HG02840 (cell line): ENCODE measurements around the gene CHST2.

Experiments used
- ATAC-seq: cut with Tn5 transposase; IDR thresholded peaks from one replicate; pipeline ENCODE4 v1.9.1; 2021; ENCODE audit warnings: mild to moderate bottlenecking, moderate library complexity, moderate number of reproducible peaks; ENCODE audit not compliant: unreplicated experiment, low FRiP score

Gene CHST2

GRCh38 chr3:143098032-143098764 lies 21.4 kb upstream of the CHST2 start:
- ATAC-seq, result no peak

- ATAC-seq, result no peak
Measured at GRCh38 chr3:143099210-143099609, 20.4 kb upstream of the CHST2 start.

- ATAC-seq, result no peak
Measured at GRCh38 chr3:143099690-143100089, 19.9 kb upstream of the CHST2 start.

- no peak for ATAC-seq
Measured at GRCh38 chr3:143100451-143100850, 19.1 kb upstream of the CHST2 start.

DNA sequence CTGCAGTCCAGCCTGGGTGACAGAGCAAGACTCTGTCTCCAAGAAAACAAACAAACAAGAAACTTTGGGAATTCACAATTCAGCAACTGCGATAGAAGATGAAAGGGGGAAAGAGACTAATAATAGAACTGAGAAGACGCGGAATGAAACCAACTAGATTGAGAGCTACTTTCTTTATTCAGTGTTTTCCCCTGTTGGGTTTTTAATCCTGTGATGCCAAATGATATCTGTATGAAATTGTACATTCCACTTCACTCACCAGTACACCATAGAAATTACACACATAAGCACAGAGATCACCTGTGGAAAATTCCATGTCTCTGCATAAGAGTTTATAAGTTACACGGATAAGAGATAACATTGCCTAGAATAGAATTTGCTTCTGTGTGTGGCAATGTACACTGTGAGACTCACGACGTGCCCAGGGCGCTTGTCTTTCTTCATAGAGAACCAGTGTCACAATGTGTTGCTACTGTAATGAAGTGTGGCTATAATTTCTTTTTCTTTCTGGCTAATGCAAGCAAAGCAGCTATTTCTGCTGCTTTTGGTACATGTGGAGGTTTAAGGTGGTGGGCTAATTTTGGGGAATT lies 17.7 kb upstream of the CHST2 start:
- ATAC-seq, result no peak

DNA sequence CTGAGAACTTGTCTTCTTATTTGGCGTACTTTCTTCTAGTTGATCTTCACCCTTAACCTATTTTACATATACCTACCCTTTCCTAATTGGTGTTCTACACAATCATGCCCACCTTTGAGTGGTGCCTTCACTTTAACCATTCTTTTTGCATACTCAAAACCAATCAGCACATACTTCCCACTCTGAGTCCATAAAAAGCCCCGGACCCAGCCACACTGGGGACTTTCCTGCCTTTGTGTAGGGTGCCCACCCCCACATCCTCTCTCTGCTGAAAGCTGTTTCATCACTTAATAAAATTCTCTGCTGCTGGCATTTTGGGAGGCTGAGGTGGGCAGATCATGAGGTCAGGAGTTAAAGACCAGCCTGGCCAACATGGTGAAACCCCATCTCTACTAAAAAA lies 15.9 kb upstream of the CHST2 start:
- no peak for ATAC-seq

GRCh38 chr3:143105170-143105569 lies 14.4 kb upstream of the CHST2 start:
- ATAC-seq, result no peak

DNA sequence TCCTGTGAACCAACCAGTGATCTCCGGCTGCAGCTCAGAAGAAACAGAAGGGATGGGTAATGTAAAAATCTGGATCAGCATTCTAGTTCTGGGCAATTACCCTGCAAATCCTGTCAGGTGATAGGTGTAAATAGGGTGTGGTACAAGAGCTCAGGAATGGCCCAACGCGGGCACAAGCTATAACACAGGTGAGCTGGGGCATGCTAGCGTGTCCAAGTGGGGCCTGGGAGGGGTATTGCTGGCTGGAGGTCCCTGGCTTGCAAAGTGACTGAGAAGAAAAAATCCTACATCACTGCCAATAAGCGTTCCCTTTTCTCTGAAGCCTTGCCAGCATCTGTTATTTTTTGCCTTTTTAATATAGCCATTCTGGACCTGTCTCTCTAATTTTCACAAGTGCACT lies 9.7 kb upstream of the CHST2 start:
- ATAC-seq, result no peak

DNA sequence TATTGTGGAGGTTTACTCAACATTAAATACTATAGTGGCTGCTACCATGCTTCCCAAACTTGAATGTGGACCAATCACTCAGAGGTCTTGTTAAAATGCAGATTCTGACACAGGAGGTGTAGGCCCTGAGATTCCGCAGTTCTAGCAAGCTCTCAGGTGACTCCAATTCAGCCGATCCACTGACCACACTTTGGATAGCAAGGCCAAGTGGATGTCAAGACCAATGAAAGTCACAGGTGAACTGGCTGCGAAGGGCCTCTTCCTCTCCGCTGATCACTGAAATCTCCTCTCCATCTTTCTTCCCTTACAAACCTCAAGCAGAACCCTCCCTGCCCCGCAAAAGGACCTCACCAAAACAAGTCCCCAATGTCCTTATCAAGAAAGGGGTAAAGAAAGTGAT lies 9.2 kb upstream of the CHST2 start:
- no peak for ATAC-seq

DNA sequence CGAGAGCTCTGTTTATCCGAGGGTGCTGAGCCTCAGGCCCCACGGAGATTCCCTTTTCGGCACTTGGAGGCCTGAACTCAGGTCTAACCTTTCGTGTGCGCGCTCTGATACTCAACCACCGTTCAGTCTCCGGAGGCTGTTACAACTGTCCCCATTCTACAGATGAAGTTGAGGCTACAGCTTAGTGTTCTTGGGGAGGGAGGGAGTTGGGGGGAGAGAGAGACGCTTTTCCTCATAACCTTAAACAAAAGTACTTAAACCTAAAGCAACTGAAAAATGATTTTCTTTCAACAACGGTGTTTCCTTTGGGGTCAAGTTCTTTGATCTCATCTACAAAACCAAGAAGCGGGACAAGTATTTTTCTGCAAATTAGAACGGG lies 952 bp upstream of the CHST2 start:
- no peak for ATAC-seq

- peak; percentile 8 for ATAC-seq
Measured at GRCh38 chr3:143119974-143120715, 574 bp downstream of the CHST2 start.

DNA sequence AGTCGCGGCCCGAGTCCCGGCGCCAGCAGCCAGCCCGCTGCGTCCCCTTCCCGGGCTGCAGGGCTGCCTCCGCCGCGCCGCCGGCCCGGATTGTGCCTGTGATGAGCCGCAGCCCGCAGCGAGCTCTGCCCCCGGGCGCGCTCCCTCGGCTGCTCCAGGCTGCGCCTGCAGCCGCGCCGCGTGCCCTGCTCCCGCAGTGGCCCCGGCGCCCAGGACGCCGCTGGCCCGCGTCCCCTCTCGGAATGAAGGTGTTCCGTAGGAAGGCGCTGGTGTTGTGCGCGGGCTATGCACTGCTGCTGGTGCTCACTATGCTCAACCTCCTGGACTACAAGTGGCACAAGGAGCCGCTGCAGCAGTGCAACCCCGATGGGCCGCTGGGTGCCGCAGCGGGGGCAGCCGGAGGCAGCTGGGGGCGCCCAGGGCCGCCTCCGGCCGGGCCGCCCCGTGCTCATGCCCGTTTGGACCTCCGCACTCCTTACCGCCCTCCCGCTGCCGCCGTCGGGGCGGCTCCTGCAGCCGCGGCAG lies 1.2 kb downstream of the CHST2 start:
- ATAC-seq, result peak; percentile 27

DNA sequence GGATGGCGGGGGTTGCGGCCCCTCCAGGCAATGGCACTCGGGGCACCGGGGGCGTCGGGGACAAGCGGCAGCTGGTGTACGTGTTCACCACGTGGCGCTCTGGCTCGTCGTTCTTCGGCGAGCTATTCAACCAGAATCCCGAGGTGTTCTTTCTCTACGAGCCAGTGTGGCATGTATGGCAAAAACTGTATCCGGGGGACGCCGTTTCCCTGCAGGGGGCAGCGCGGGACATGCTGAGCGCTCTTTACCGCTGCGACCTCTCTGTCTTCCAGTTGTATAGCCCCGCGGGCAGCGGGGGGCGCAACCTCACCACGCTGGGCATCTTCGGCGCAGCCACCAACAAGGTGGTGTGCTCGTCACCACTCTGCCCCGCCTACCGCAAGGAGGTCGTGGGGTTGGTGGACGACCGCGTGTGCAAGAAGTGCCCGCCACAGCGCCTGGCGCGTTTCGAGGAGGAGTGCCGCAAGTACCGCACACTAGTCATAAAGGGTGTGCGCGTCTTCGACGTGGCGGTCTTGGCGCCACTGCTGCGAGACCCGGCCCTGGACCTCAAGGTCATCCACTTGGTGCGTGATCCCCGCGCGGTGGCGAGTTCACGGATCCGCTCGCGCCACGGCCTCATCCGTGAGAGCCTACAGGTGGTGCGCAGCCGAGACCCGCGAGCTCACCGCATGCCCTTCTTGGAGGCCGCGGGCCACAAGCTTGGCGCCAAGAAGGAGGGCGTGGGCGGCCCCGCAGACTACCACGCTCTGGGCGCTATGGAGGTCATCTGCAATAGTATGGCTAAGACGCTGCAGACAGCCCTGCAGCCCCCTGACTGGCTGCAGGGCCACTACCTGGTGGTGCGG lies 1.9 kb downstream of the CHST2 start:
- ATAC-seq, result no peak

DNA sequence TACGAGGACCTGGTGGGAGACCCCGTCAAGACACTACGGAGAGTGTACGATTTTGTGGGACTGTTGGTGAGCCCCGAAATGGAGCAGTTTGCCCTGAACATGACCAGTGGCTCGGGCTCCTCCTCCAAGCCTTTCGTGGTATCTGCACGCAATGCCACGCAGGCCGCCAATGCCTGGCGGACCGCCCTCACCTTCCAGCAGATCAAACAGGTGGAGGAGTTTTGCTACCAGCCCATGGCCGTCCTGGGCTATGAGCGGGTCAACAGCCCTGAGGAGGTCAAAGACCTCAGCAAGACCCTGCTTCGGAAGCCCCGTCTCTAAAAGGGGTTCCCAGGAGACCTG lies 2.5 kb downstream of the CHST2 start:
- ATAC-seq, result no peak

DNA sequence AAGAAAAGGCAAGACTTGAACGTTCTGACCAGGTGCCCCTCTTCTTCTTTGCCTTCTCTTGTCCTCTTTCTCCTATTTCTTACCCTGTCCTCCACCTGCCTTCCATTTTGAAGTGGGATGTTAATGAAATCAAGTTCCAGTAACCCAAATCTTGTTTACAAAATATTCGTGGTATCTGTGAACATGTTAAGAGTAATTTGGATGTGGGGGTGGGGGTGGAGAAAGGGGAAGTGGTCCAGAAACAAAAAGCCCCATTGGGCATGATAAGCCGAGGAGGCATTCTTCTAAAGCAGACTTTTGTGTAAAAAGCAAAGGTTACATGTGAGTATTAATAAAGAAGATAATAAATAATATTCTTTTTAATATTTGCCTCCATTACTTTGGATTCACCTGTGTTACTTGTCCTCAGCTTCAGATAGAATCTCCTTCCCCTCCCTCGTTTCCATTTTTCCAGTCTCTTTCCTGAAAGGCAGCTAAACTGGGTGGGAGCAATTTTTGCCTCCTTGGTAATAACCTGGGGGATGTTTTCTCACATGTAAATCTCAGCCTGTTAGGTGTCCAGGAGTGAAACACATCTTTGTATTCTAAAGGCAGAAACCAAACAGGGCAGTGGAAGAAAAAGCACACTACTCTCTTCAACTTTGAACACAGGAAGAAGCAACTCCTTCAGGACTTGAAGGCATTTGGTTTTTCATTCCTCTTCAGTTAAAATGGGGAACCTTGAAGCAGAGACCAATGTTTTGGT lies 3.2 kb downstream of the CHST2 start:
- no peak for ATAC-seq

GRCh38 chr3:143123353-143123984 lies 3.9 kb downstream of the CHST2 start:
- ATAC-seq, result no peak

- no peak for ATAC-seq
Measured at GRCh38 chr3:143124601-143125520, 5.3 kb downstream of the CHST2 start.

- ATAC-seq, result no peak
Measured at GRCh38 chr3:143127801-143128200, 8.2 kb downstream of the CHST2 start.
